Measurements from ENCODE around the gene CBFB.

CBFB gene

GRCh38 chr16:67144943-67145342, 116.0 kb downstream of the CBFB start:
- DNase-seq = no peak

GRCh38 chr16:67145746-67146145, 116.8 kb downstream of the CBFB start:
- no peak for DNase-seq

- no peak for DNase-seq
Observed at GRCh38 chr16:67146523-67147357, 117.8 kb downstream of the CBFB start.

GRCh38 chr16:67147437-67148140, 118.6 kb downstream of the CBFB start:
- DNase-seq = no peak

GRCh38 chr16:67148221-67148620, 119.3 kb downstream of the CBFB start:
- no peak for DNase-seq

- DNase-seq = no peak
Observed at GRCh38 chr16:67148656-67149275, 119.8 kb downstream of the CBFB start.

- DNase-seq = no peak
Observed at GRCh38 chr16:67149276-67150046, 120.5 kb downstream of the CBFB start.

- DNase-seq = no peak
Observed at GRCh38 chr16:67150047-67150832, 121.3 kb downstream of the CBFB start.

Data from inflammatory macrophage treated with lipopolysaccharide for 1 hour (primary cell).